ENCODE measurements around the gene DIS3L2. TPM values are rescaled to one million over a fixed set of nuclear protein-coding genes. Genes with fewer than 3 reads are reported as not detected.

DIS3L2 gene
- total and polyA plus RNA-seq, 2 of the 4 experiments (the other 2 are of a cell fraction) = 14.7 to 19.2 TPM

GRCh38 chr2:231984992-231985391, 23.5 kb downstream of the DIS3L2 start:
- Histone ChIP-seq H4K8ac (ENCODE audit: low read depth in 2 of 2, low read length in 2 of 2) (no peak overlapping the region), H3K4me3 (ENCODE audit: insufficient read depth, low read depth, low read length) (no peak overlapping the region), H4K20me1 (ENCODE audit: insufficient read depth, low read length) (peaks cover 10% of the 10 kb centered on the region; the same call in 1 of the 2 replicates), H3K27ac (ENCODE audit: insufficient read depth, low read length) (no peak overlapping the region), H3K18ac (ENCODE audit: low read depth, low read length) (no peak overlapping the region), H3K23ac (ENCODE audit: low read depth, low read length) (no peak overlapping the region), H2AK9ac (replicated peaks; ENCODE audit: low read depth, low read length, poor library complexity) (no peak overlapping the region), H4K91ac (ENCODE audit: insufficient read depth, low read depth, low read length) (no peak overlapping the region), H2BK20ac (ENCODE audit: low read depth, low read length) (no peak overlapping the region), H3K9me1 (ENCODE audit: insufficient read depth, low read length) (peaks cover 7% of the 10 kb centered on the region; the same call in 1 of the 2 replicates), H3K36me3 (ENCODE audit: control insufficient read depth, insufficient read depth, low read length) (no peaks in the 10 kb centered on the region), H3K4ac (ENCODE audit: low read depth, low read length) (no peak overlapping the region), H3K4me1 (ENCODE audit: control insufficient read depth, insufficient read depth, low read length) (no peaks in the 10 kb centered on the region), H2BK5ac (ENCODE audit: low read depth, low read length, poor library complexity, severe bottlenecking) (no peak overlapping the region), H3K9ac (ENCODE audit: low read depth, low read length) (no peak overlapping the region), H3K14ac (replicated peaks; ENCODE audit: low read depth, low read length) (no peak overlapping the region), H2BK15ac (ENCODE audit: low read depth, low read length) (no peak overlapping the region), H3K56ac (ENCODE audit: extremely low read depth, insufficient read depth, low read length) (no peak overlapping the region), H2AFZ (replicated peaks; ENCODE audit: low read length, poor library complexity) (no peak overlapping the region), H3K79me1 (ENCODE audit: low read depth in 1 of 2, low read length in 2 of 2) (peaks cover 26 to 39% of the 10 kb centered on the region in 2 experiments), H3K9me3 (ENCODE audit: control insufficient read depth, insufficient read depth, low read length) (no peaks in the 10 kb centered on the region), H4K5ac (ENCODE audit: low read depth, low read length) (no peak overlapping the region), H2AK5ac (ENCODE audit: low read depth, low read length) (no peak overlapping the region), H2BK120ac (ENCODE audit: low read depth, low read length) (no peak overlapping the region), H3K27me3 (ENCODE audit: control insufficient read depth, insufficient read depth, low read length) (no peaks in the 10 kb centered on the region), H3K4me2 (ENCODE audit: low read depth, low read length) (no peak overlapping the region)
- POLR2A ChIA-PET (ENCODE audit: unreplicated experiment) = no interaction called here
- in situ Hi-C loops (cut with MboI; ENCODE audit: low sequenced_read_pairs) (no loop called here), dilution Hi-C loops (cut with HindIII; ENCODE audit: low sequenced_read_pairs, unreplicated experiment) (no loop called here), intact Hi-C loops (cut with micrococcal nuclease) (no loop called here)
- TF ChIP-seq NFE2L2 (IDR thresholded peaks at IDR 0.05; ENCODE audit: low read depth, low read length) = no peak
- TF ChIP-seq MXI1 (IDR thresholded peaks at IDR 0.05; ENCODE audit: borderline replicate concordance, low read depth, low read length) = no peak
- TF ChIP-seq BHLHE40 (IDR thresholded peaks at IDR 0.05; ENCODE audit: low read depth, low read length) = no peak
- no peak for TF ChIP-seq RCOR1 (IDR thresholded peaks at IDR 0.05; ENCODE audit: insufficient replicate concordance, low read length)
- TF ChIP-seq RAD21 (IDR thresholded peaks at IDR 0.05; ENCODE audit: low read length) = no peak
- no peak for TF ChIP-seq MAZ (IDR thresholded peaks at IDR 0.05; ENCODE audit: borderline replicate concordance, low read depth, low read length)
- TF ChIP-seq SMC3 (IDR thresholded peaks at IDR 0.05; ENCODE audit: low read depth, low read length) = no peak
- TF ChIP-seq POLR2A (IDR thresholded peaks at IDR 0.05; ENCODE audit: low read depth, low read length) = no peak
- TF ChIP-seq MAFK (IDR thresholded peaks at IDR 0.05; ENCODE audit: low read depth, low read length) = no peak
- TF ChIP-seq CHD1 (IDR thresholded peaks at IDR 0.05; ENCODE audit: low read depth, low read length) = no peak
- TF ChIP-seq ELK1 (IDR thresholded peaks at IDR 0.05; ENCODE audit: borderline replicate concordance, low read depth, low read length) = no peak
- TF ChIP-seq CEBPB (IDR thresholded peaks at IDR 0.05; ENCODE audit: low read depth, low read length) = no peak
- no peak for TF ChIP-seq FOS (IDR thresholded peaks at IDR 0.05; ENCODE audit: low read depth, low read length)
- no TSS peak for BruUV-seq (replicated peaks)
- DNase-seq = no peak
- no peak for ATAC-seq (ENCODE audit: low read depth)
- WGBS, 2 experiments (ENCODE audit: extremely low coverage in 2 of 2, insufficient read length in 1 of 2) = no CpG with 5 or more reads among the region's 1 CpG
- CTCF ChIA-PET = no interaction called here
